IMR-90 (cell line): ENCODE data around the gene PRRG2. TPM values are rescaled to one million over a fixed set of nuclear protein-coding genes. Genes with fewer than 3 reads are reported as not detected.

Experiments used
- ATAC-seq: fragments of 200-7000 bp; cut with Tn5 transposase; 2 replicates; pipeline ENCODE4 v1.9.1; 2020; ENCODE audit warnings: low read depth, mild to moderate bottlenecking, moderate library complexity
- BruUV-seq: library from RNA; stranded (reverse); fragments of 400-500 nt; replicated peaks from 2 replicates; lab custom pipeline; 2021; lab: Mats Ljungman, UMichigan
- CTCF ChIA-PET: fragments of 300-600 bp; formaldehyde crosslinking; extraction: SDS; loops from one replicate; lab custom pipeline; 2021; ENCODE audit warnings: antibody characterized with exemption; lab: Yijun Ruan, JAX
- POLR2A ChIA-PET: fragments of 300-600 bp; sonication (Branson Sonifier 250); formaldehyde crosslinking; loops from one replicate; lab custom pipeline; 2022; ENCODE audit warnings: antibody characterized with exemption; ENCODE audit not compliant: unreplicated experiment; lab: Charles Lee
- DNase-seq: peaks from one replicate; pipeline ENCODE4 v3.0.0; 2013
- H2AFZ ChIP-seq: replicated peaks from 2 replicates; pipeline ENCODE3; 2013; ENCODE audit warnings: low read length, mild to moderate bottlenecking; ENCODE audit not compliant: poor library complexity
- H2AK5ac ChIP-seq: 2 replicates; pipeline ENCODE4 v1.6.1; 2013; ENCODE audit warnings: low read depth, low read length, inconsistent platforms
- H2AK9ac ChIP-seq: replicated peaks from 2 replicates; pipeline ENCODE3; 2013; ENCODE audit warnings: mild to moderate bottlenecking, low read depth, low read length, moderate library complexity; ENCODE audit not compliant: poor library complexity
- H2BK120ac ChIP-seq: 2 replicates; pipeline ENCODE4 v1.6.1; 2013; ENCODE audit warnings: low read depth, low read length, inconsistent platforms
- H2BK15ac ChIP-seq: 3 replicates; pipeline ENCODE4 v1.6.1; 2013; ENCODE audit warnings: low read depth, low read length, inconsistent platforms
- H2BK20ac ChIP-seq: 2 replicates; pipeline ENCODE4 v1.6.1; 2013; ENCODE audit warnings: low read depth, mild to moderate bottlenecking, inconsistent platforms, low read length, moderate library complexity
- H2BK5ac ChIP-seq: 2 replicates; pipeline ENCODE4 v1.6.1; 2013; ENCODE audit warnings: mild to moderate bottlenecking, low read depth, low read length, inconsistent platforms; ENCODE audit not compliant: poor library complexity, severe bottlenecking
- H3K14ac ChIP-seq: replicated peaks from 2 replicates; pipeline ENCODE4 v1.6.1; 2013; ENCODE audit warnings: low read depth, low read length, inconsistent platforms
- H3K18ac ChIP-seq: 2 replicates; pipeline ENCODE4 v1.6.1; 2013; ENCODE audit warnings: low read depth, low read length, control low read depth
- H3K23ac ChIP-seq: 2 replicates; pipeline ENCODE4 v1.6.1; 2013; ENCODE audit warnings: low read depth, low read length, inconsistent platforms
- H3K27ac ChIP-seq: 2 replicates; pipeline ENCODE4 v1.5.1; 2013; ENCODE audit warnings: mild to moderate bottlenecking, control low read depth, low read length; ENCODE audit not compliant: insufficient read depth
- H3K27me3 ChIP-seq: 2 replicates; pipeline ENCODE4 v1.6.1; 2013; ENCODE audit warnings: low read length; ENCODE audit not compliant: control insufficient read depth, insufficient read depth
- H3K36me3 ChIP-seq: 2 replicates; pipeline ENCODE4 v1.6.1; 2013; ENCODE audit warnings: low read length, mixed read lengths; ENCODE audit not compliant: control insufficient read depth, insufficient read depth
- H3K4ac ChIP-seq: 2 replicates; pipeline ENCODE4 v1.6.1; 2013; ENCODE audit warnings: low read depth, low read length, inconsistent platforms
- H3K4me1 ChIP-seq: 2 replicates; pipeline ENCODE4 v1.6.1; 2013; ENCODE audit warnings: low read length, mixed read lengths; ENCODE audit not compliant: control insufficient read depth, insufficient read depth
- H3K4me2 ChIP-seq: 2 replicates; pipeline ENCODE4 v1.6.1; 2013; ENCODE audit warnings: low read depth, mild to moderate bottlenecking, control low read depth, low read length, moderate library complexity
- H3K4me3 ChIP-seq: 2 replicates; pipeline ENCODE4 v1.5.1; 2013; ENCODE audit warnings: low read depth, mild to moderate bottlenecking, control low read depth, low read length, moderate library complexity; ENCODE audit not compliant: insufficient read depth
- H3K56ac ChIP-seq: 2 replicates; pipeline ENCODE4 v1.6.1; 2013; ENCODE audit warnings: low read length, inconsistent platforms; ENCODE audit not compliant: insufficient read depth; ENCODE audit errors: extremely low read depth
- H3K79me1 ChIP-seq, 2 experiments: 2 replicates each; pipeline ENCODE4 v1.6.1; 2013; ENCODE audit warnings: low read length in 2 of 2, inconsistent platforms in 1 of 2, low read depth in 1 of 2
- H3K9ac ChIP-seq: 2 replicates; pipeline ENCODE4 v1.6.1; 2013; ENCODE audit warnings: low read depth, low read length, control low read depth
- H3K9me1 ChIP-seq: 2 replicates; pipeline ENCODE4 v1.6.1; 2013; ENCODE audit warnings: low read length, inconsistent platforms; ENCODE audit not compliant: insufficient read depth
- H3K9me3 ChIP-seq: 2 replicates; pipeline ENCODE4 v1.6.1; 2013; ENCODE audit warnings: low read length; ENCODE audit not compliant: control insufficient read depth, insufficient read depth
- H4K20me1 ChIP-seq: 2 replicates; pipeline ENCODE4 v1.6.1; 2013; ENCODE audit warnings: low read length, inconsistent platforms; ENCODE audit not compliant: insufficient read depth
- H4K5ac ChIP-seq: 2 replicates; pipeline ENCODE4 v1.6.1; 2013; ENCODE audit warnings: mild to moderate bottlenecking, low read depth, low read length, control low read depth
- H4K8ac ChIP-seq, 2 experiments: 2 replicates each; pipeline ENCODE4 v1.6.1; 2013; ENCODE audit warnings: low read depth in 2 of 2, low read length in 2 of 2, control low read depth in 1 of 2, inconsistent platforms in 1 of 2
- H4K91ac ChIP-seq: 2 replicates; pipeline ENCODE4 v1.6.1; 2013; ENCODE audit warnings: low read depth, low read length, inconsistent platforms; ENCODE audit not compliant: insufficient read depth
- BHLHE40 ChIP-seq: fragments of 150-350 bp; IDR thresholded peaks from 2 replicates; pipeline ENCODE4 v1.6.1; 2016; ENCODE audit warnings: mild to moderate bottlenecking, low read depth, low read length
- MAZ ChIP-seq: IDR thresholded peaks from 2 replicates; pipeline ENCODE4 v1.6.1; 2012; ENCODE audit warnings: low read depth, mild to moderate bottlenecking, low read length, improper control_type of control experiment, moderate library complexity, borderline replicate concordance
- NFE2L2 ChIP-seq: fragments of 150-350 bp; IDR thresholded peaks from 2 replicates; pipeline ENCODE4 v1.6.1; 2016; ENCODE audit warnings: low read depth, mild to moderate bottlenecking, low read length
- POLR2A ChIP-seq: IDR thresholded peaks from 2 replicates; pipeline ENCODE4 v1.6.1; 2012; ENCODE audit warnings: mild to moderate bottlenecking, low read depth, low read length
- RAD21 ChIP-seq: IDR thresholded peaks from 2 replicates; pipeline ENCODE4 v1.6.1; 2012; ENCODE audit warnings: low read length, improper control_type of control experiment
- SMC3 ChIP-seq: fragments of 150-350 bp; IDR thresholded peaks from 2 replicates; pipeline ENCODE4 v1.6.1; 2016; ENCODE audit warnings: low read depth, mild to moderate bottlenecking, antibody characterized with exemption, low read length, moderate library complexity
- WGBS, 2 experiments: methylation state at CpG; one replicate each; pipeline versions ENCODE4 v1.1.5 to v1.1.7; 2013; ENCODE audit warnings: missing lambda C conversion rate in 2 of 2; ENCODE audit not compliant: insufficient read length in 1 of 2; ENCODE audit errors: extremely low coverage in 2 of 2; 5-methylcytosine and 5-hydroxymethylcytosine counted together
- dilution Hi-C: fragments of 300-500 bp; cut with HindIII; formaldehyde crosslinking; loops from one replicate; pipeline ENCODE4 v1.14.3; 2018; ENCODE audit warnings: low sequenced_read_pairs; ENCODE audit not compliant: unreplicated experiment
- in situ Hi-C: fragments of 300-500 bp; cut with MboI; formaldehyde crosslinking; loops from 3 replicates; pipeline ENCODE4 v1.14.3; 2019; ENCODE audit warnings: low sequenced_read_pairs, inconsistent platforms, mixed read lengths
- intact Hi-C: fragments of 100-400 bp; cut with micrococcal nuclease; formaldehyde crosslinking; loops from 2 replicates; pipeline ENCODE4 v1.10.0; 2022
- polyA plus RNA-seq, 3 experiments: library from polyadenylated mRNA; depleted of rRNA; stranded (reverse); fragments of >200 nt; gene quantifications; 2 replicates each; pipeline ENCODE4 v1.2.3, GENCODE V29; 2012; ENCODE audit warnings: low replicate concordance in 1 of 3
- total RNA-seq: library from RNA; depleted of rRNA; stranded (reverse); fragments of >200 nt; gene quantifications from 2 replicates; pipeline ENCODE4 v1.2.3, GENCODE V29; 2012
- TF ChIP-seq, protein P1 (sequence below): fragments of 150-350 bp; IDR thresholded peaks from 2 replicates; pipeline ENCODE4 v1.6.1; 2017; ENCODE audit warnings: mild to moderate bottlenecking, antibody characterized with exemption, low read length, low read depth
- TF ChIP-seq, protein P2 (sequence below): fragments of 150-350 bp; IDR thresholded peaks from 2 replicates; pipeline ENCODE4 v1.6.1; 2016; ENCODE audit warnings: low read depth, mild to moderate bottlenecking, low read length, moderate library complexity, borderline replicate concordance

PRRG2 gene
- total and polyA plus RNA-seq, 2 of the 4 experiments (the other 2 are of a cell fraction), result 0.14 to 0.54 TPM

DNA sequence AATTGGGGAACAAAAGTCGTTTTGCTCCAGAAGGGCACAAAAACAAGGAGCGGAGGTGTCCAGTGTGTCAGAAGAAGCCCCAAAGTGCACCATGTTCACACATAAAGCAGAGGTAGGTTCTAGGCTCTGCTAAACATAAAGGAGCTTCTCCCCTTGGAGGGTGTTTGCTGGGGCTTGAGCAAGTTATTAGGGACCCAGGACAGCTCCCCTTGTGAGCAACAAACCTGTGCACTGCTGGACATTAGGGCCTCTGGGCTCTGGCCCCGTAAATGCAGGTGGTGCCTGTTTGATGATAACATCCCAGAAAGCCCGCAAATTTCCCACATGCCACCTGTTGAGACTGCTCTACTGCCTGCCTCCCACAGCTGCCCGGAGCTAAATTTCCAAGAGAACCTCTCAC, 42.5 kb upstream of the PRRG2 start:
- no peak overlapping the region for H4K91ac ChIP-seq
- peaks cover 4% of the 10 kb centered on the region; the same call in 1 of the 2 replicates for H4K20me1 ChIP-seq
- no peak overlapping the region for H3K23ac ChIP-seq
- H3K4me3 ChIP-seq, result no peak overlapping the region
- BruUV-seq, result no TSS peak
- no peak overlapping the region for H2BK20ac ChIP-seq
- no peak overlapping the region for H2BK15ac ChIP-seq
- H3K9me1 ChIP-seq, result 0 out of 2 replicates have a peak, but pooled peaks cover 3% of the 10 kb centered on the region
- H3K36me3 ChIP-seq, result peaks cover 17% of the 10 kb centered on the region
- intact Hi-C loops (no loop called here), dilution Hi-C loops (no loop called here), in situ Hi-C loops (no loop called here)
- peaks cover 0 to 8% of the 10 kb centered on the region in 2 experiments; a peak in 2 of 4 replicates for H3K79me1 ChIP-seq
- H3K4me2 ChIP-seq, result no peak overlapping the region
- no peak overlapping the region for H3K4ac ChIP-seq
- H3K27me3 ChIP-seq, result no peaks in the 10 kb centered on the region
- H2BK120ac ChIP-seq, result no peak overlapping the region
- no peak overlapping the region for H3K9ac ChIP-seq
- ChIA-PET CTCF (no interaction called here), POLR2A (no interaction called here)
- 100% methylated on average over 1 of the region's 5 CpGs; no CpG with 5 or more reads in 1 of the 2 experiments for WGBS, 2 experiments
- no peak overlapping the region for H3K18ac ChIP-seq
- no peak overlapping the region for H2AFZ ChIP-seq
- H2AK9ac ChIP-seq, result no peak overlapping the region
- no peak overlapping the region for H2BK5ac ChIP-seq
- TF ChIP-seq SMC3, result no peak
- TF ChIP-seq, protein P1, sequence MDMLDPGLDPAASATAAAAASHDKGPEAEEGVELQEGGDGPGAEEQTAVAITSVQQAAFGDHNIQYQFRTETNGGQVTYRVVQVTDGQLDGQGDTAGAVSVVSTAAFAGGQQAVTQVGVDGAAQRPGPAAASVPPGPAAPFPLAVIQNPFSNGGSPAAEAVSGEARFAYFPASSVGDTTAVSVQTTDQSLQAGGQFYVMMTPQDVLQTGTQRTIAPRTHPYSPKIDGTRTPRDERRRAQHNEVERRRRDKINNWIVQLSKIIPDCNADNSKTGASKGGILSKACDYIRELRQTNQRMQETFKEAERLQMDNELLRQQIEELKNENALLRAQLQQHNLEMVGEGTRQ, result no peak
- TF ChIP-seq, protein P2, sequence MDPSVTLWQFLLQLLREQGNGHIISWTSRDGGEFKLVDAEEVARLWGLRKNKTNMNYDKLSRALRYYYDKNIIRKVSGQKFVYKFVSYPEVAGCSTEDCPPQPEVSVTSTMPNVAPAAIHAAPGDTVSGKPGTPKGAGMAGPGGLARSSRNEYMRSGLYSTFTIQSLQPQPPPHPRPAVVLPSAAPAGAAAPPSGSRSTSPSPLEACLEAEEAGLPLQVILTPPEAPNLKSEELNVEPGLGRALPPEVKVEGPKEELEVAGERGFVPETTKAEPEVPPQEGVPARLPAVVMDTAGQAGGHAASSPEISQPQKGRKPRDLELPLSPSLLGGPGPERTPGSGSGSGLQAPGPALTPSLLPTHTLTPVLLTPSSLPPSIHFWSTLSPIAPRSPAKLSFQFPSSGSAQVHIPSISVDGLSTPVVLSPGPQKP, result no peak
- TF ChIP-seq RAD21, result no peak
- TF ChIP-seq NFE2L2, result no peak
- TF ChIP-seq POLR2A, result no peak
- no peak for TF ChIP-seq BHLHE40
- TF ChIP-seq MAZ, result no peak
- ATAC-seq (no peak), DNase-seq (no peak)
- no peak overlapping the region for H3K14ac ChIP-seq
- H3K4me1 ChIP-seq, result no peaks in the 10 kb centered on the region
- no peak overlapping the region for H3K56ac ChIP-seq
- H3K9me3 ChIP-seq, result no peaks in the 10 kb centered on the region
- H4K5ac ChIP-seq, result no peak overlapping the region
- H2AK5ac ChIP-seq, result no peak overlapping the region
- H3K27ac ChIP-seq, result no peak overlapping the region
- no peak overlapping the region for H4K8ac ChIP-seq
